Esophagus muscularis mucosa (tissue), 4 donors: Measurements from ENCODE around the gene VASH2.

Experiments
- CTCF ChIP-seq, 3 experiments: fragments of 200-600 bp in 2 of 3; fragments of 450-650 bp in 1 of 3; sonication (generic) in 2 of 3; IDR thresholded peaks; one replicate each; pipeline ENCODE4 v1.5.1; 2017 to 2019; ENCODE audit warnings: antibody characterized with exemption in 3 of 3, mild to moderate bottlenecking in 2 of 3, moderate library complexity in 1 of 3
- EP300 ChIP-seq: sonication (generic); formaldehyde crosslinking; IDR thresholded peaks from one replicate; pipeline ENCODE4 v1.6.1; 2017; ENCODE audit warnings: antibody characterized with exemption
- POLR2A ChIP-seq: fragments of 450-650 bp; IDR thresholded peaks from one replicate; pipeline ENCODE4 v1.6.1; 2017; ENCODE audit warnings: antibody characterized with exemption, moderate library complexity, mild to moderate bottlenecking, low read depth
- POLR2AphosphoS5 ChIP-seq, 2 donors: sonication (generic); formaldehyde crosslinking; IDR thresholded peaks; one replicate each; pipeline ENCODE4 v1.6.1; 2017; ENCODE audit warnings: antibody characterized with exemption in 2 of 2

- TF ChIP-seq CTCF (IDR thresholded peaks at IDR 0.05) = no peak
- no peak for TF ChIP-seq POLR2A
- no peak for TF ChIP-seq POLR2AphosphoS5 (IDR thresholded peaks at IDR 0.05)
- no peak for TF ChIP-seq EP300
These were observed 46.7 kb upstream of the VASH2 start for GRCh38 chr1:212903664-212904063.
